Osteocyte (in vitro differentiated cells): Measurements from ENCODE around the gene RALGAPB. TPM values are rescaled to one million over a fixed set of nuclear protein-coding genes. Genes with fewer than 3 reads are reported as not detected.

ENCODE experiments used
- DNase-seq: peaks from one replicate; pipeline ENCODE4 v3.0.0; 2021; ENCODE audit warnings: mixed read lengths; ENCODE audit not compliant: unreplicated experiment; ENCODE audit errors: extremely low spot score
- H3K27ac Mint-ChIP-seq: one replicate; pipeline ENCODE4 v1.8.0; 2021; ENCODE audit warnings: mild to moderate bottlenecking, mixed read lengths; ENCODE audit not compliant: unreplicated experiment
- H3K27me3 Mint-ChIP-seq: one replicate; pipeline ENCODE4 v1.8.0; 2021; ENCODE audit warnings: mixed read lengths; ENCODE audit not compliant: unreplicated experiment
- H3K36me3 Mint-ChIP-seq: one replicate; pipeline ENCODE4 v1.8.0; 2021; ENCODE audit warnings: mixed read lengths; ENCODE audit not compliant: unreplicated experiment
- H3K4me1 Mint-ChIP-seq: one replicate; pipeline ENCODE4 v1.8.0; 2021; ENCODE audit warnings: mixed read lengths; ENCODE audit not compliant: unreplicated experiment
- H3K4me3 Mint-ChIP-seq: one replicate; pipeline ENCODE4 v1.8.0; 2021; ENCODE audit warnings: mild to moderate bottlenecking, moderate library complexity, mixed read lengths; ENCODE audit not compliant: unreplicated experiment
- H3K9me3 Mint-ChIP-seq: one replicate; pipeline ENCODE4 v1.8.0; 2021; ENCODE audit warnings: mixed read lengths; ENCODE audit not compliant: unreplicated experiment
- CTCF ChIP-seq: fragments of 200-600 bp; sonication (generic); IDR thresholded peaks from 2 replicates; pipeline ENCODE4 v1.5.0; 2021; ENCODE audit warnings: antibody characterized with exemption, mild to moderate bottlenecking, moderate library complexity
- total RNA-seq: library from RNA; stranded (reverse); gene quantifications from 2 replicates; pipeline ENCODE4 v1.2.1, GENCODE V29; 2021

RALGAPB gene
- total RNA-seq, 1 donor from 2014 or later, result 36.8 TPM

- no peak overlapping the region for H3K4me3 Mint-ChIP-seq
- DNase-seq, result no peak
- peaks cover 40% of the 10 kb centered on the region for H3K36me3 Mint-ChIP-seq
- TF ChIP-seq CTCF, result no peak
- H3K27ac Mint-ChIP-seq, result no peak overlapping the region
- H3K9me3 Mint-ChIP-seq, result no peaks in the 10 kb centered on the region
- H3K27me3 Mint-ChIP-seq, result no peaks in the 10 kb centered on the region
- no peaks in the 10 kb centered on the region for H3K4me1 Mint-ChIP-seq
These were observed 75.9 kb downstream of the RALGAPB start for GRCh38 chr20:38548356-38549083.

- Mint-ChIP-seq H3K27ac (no peak overlapping the region), H3K4me1 (no peaks in the 10 kb centered on the region), H3K27me3 (no peaks in the 10 kb centered on the region), H3K36me3 (peaks cover 44% of the 10 kb centered on the region), H3K9me3 (no peaks in the 10 kb centered on the region), H3K4me3 (no peak overlapping the region)
- TF ChIP-seq CTCF, result peak; percentile 17
- no peak for DNase-seq
These were observed 77.6 kb downstream of the RALGAPB start for GRCh38 chr20:38550274-38550673.

- H3K27ac Mint-ChIP-seq, result no peak overlapping the region
- no peaks in the 10 kb centered on the region for H3K4me1 Mint-ChIP-seq
- H3K36me3 Mint-ChIP-seq, result peaks cover 36% of the 10 kb centered on the region
These were observed 78.5 kb downstream of the RALGAPB start for GRCh38 chr20:38551056-38551626.

GRCh38 chr20:38554986-38555385 lies 82.3 kb downstream of the RALGAPB start:
- H3K4me1 Mint-ChIP-seq, result no peaks in the 10 kb centered on the region
- H3K27me3 Mint-ChIP-seq, result no peaks in the 10 kb centered on the region
- H3K9me3 Mint-ChIP-seq, result no peaks in the 10 kb centered on the region
- no peak for DNase-seq
- no peak for TF ChIP-seq CTCF
- no peak overlapping the region for H3K4me3 Mint-ChIP-seq
- H3K27ac Mint-ChIP-seq, result no peak overlapping the region
- H3K36me3 Mint-ChIP-seq, result peaks cover 43% of the 10 kb centered on the region

More at GRCh38 chr20:38551056-38551626, 78.5 kb downstream of the RALGAPB start:
- no peaks in the 10 kb centered on the region for H3K9me3 Mint-ChIP-seq
- no peaks in the 10 kb centered on the region for H3K27me3 Mint-ChIP-seq
- no peak for DNase-seq
- no peak overlapping the region for H3K4me3 Mint-ChIP-seq
- no peak for TF ChIP-seq CTCF

GRCh38 chr20:38555395-38555794 lies 82.8 kb downstream of the RALGAPB start:
- Mint-ChIP-seq H3K27ac (no peak overlapping the region), H3K4me1 (no peaks in the 10 kb centered on the region), H3K36me3 (peaks cover 46% of the 10 kb centered on the region), H3K27me3 (no peaks in the 10 kb centered on the region), H3K4me3 (no peak overlapping the region), H3K9me3 (no peaks in the 10 kb centered on the region)
- TF ChIP-seq CTCF, result no peak
- DNase-seq, result no peak
